KMS-11 (cell line): Measurements from ENCODE around the gene CD55.

Source experiments
- H2AFZ ChIP-seq: fragments of 200-600 bp; sonication (generic); 2 replicates; pipeline ENCODE4 v1.6.1; 2016; ENCODE audit warnings: antibody characterized with exemption, mixed run types, low read depth
- H3K27ac ChIP-seq: fragments of 200-600 bp; sonication (generic); 2 replicates; pipeline ENCODE4 v1.6.1; 2016; ENCODE audit warnings: mild to moderate bottlenecking, mixed run types
- H3K27me3 ChIP-seq: fragments of 200-600 bp; sonication (generic); 2 replicates; pipeline ENCODE4 v1.6.1; 2017; ENCODE audit warnings: mild to moderate bottlenecking, low read depth, mixed run types, moderate library complexity; ENCODE audit not compliant: insufficient read depth
- H3K36me3 ChIP-seq: fragments of 200-600 bp; sonication (generic); 2 replicates; pipeline ENCODE4 v1.6.1; 2017; ENCODE audit warnings: mild to moderate bottlenecking, mixed run types; ENCODE audit not compliant: insufficient read depth
- H3K4me1 ChIP-seq: fragments of 200-600 bp; sonication (generic); 2 replicates; pipeline ENCODE4 v1.6.1; 2016; ENCODE audit warnings: mild to moderate bottlenecking, low read depth, mixed run types; ENCODE audit not compliant: poor library complexity, severe bottlenecking
- H3K4me2 ChIP-seq: fragments of 200-600 bp; sonication (generic); 2 replicates; pipeline ENCODE4 v1.7.0; 2016; ENCODE audit warnings: mild to moderate bottlenecking, mixed run types
- H3K4me3 ChIP-seq: fragments of 200-600 bp; sonication (generic); IDR thresholded peaks from 2 replicates; pipeline ENCODE4 v1.6.1; 2017; ENCODE audit warnings: low read depth, low read length, mixed read lengths; ENCODE audit not compliant: insufficient read depth
- H3K79me2 ChIP-seq: fragments of 200-600 bp; sonication (generic); 2 replicates; pipeline ENCODE4 v1.6.1; 2016; ENCODE audit warnings: low read depth, mixed run types; ENCODE audit not compliant: insufficient read depth
- H3K9ac ChIP-seq: fragments of 200-600 bp; sonication (generic); 2 replicates; pipeline ENCODE4 v1.6.1; 2016; ENCODE audit warnings: mild to moderate bottlenecking, mixed run types
- H4K20me1 ChIP-seq: fragments of 200-600 bp; sonication (generic); 2 replicates; pipeline ENCODE4 v1.6.1; 2016; ENCODE audit warnings: mild to moderate bottlenecking, mixed run types; ENCODE audit not compliant: insufficient read depth
- CTCF ChIP-seq: fragments of 200-600 bp; sonication (generic); conservative IDR thresholded peaks from 2 replicates; pipeline ENCODE4 v1.6.1; 2017; ENCODE audit warnings: low read depth, mild to moderate bottlenecking, antibody characterized with exemption, low read length, moderate library complexity, mixed read lengths

The CD55 gene

GRCh38 chr1:207289756-207290155 lies 31.7 kb upstream of the CD55 start:
- no peak overlapping the region for H3K9ac ChIP-seq
- no peak for TF ChIP-seq CTCF
- no peaks in the 10 kb centered on the region for H3K27me3 ChIP-seq
- no peaks in the 10 kb centered on the region for H3K79me2 ChIP-seq
- no peak overlapping the region for H3K27ac ChIP-seq
- no peaks in the 10 kb centered on the region for H3K36me3 ChIP-seq
- H4K20me1 ChIP-seq: no peaks in the 10 kb centered on the region
- no peak overlapping the region for H3K4me3 ChIP-seq
- H2AFZ ChIP-seq: no peak overlapping the region
- H3K4me2 ChIP-seq: no peak overlapping the region
- no peaks in the 10 kb centered on the region for H3K4me1 ChIP-seq

- TF ChIP-seq CTCF: no peak
- no peak overlapping the region for H3K4me2 ChIP-seq
- no peak overlapping the region for H3K4me3 ChIP-seq
- H3K4me1 ChIP-seq: no peaks in the 10 kb centered on the region
- no peaks in the 10 kb centered on the region for H3K27me3 ChIP-seq
- no peak overlapping the region for H3K9ac ChIP-seq
- H2AFZ ChIP-seq: no peak overlapping the region
- no peaks in the 10 kb centered on the region for H3K79me2 ChIP-seq
- no peak overlapping the region for H3K27ac ChIP-seq
- H3K36me3 ChIP-seq: no peaks in the 10 kb centered on the region
- H4K20me1 ChIP-seq: no peaks in the 10 kb centered on the region
These were observed 29.8 kb upstream of the CD55 start for GRCh38 chr1:207291723-207292122.

GRCh38 chr1:207298186-207298585 lies 23.3 kb upstream of the CD55 start:
- H3K4me2 ChIP-seq: no peak overlapping the region
- no peaks in the 10 kb centered on the region for H3K36me3 ChIP-seq
- H3K4me1 ChIP-seq: no peaks in the 10 kb centered on the region
- no peaks in the 10 kb centered on the region for H3K79me2 ChIP-seq
- TF ChIP-seq CTCF: no peak
- no peak overlapping the region for H3K4me3 ChIP-seq
- no peak overlapping the region for H3K27ac ChIP-seq
- no peak overlapping the region for H3K9ac ChIP-seq
- no peaks in the 10 kb centered on the region for H4K20me1 ChIP-seq
- no peak overlapping the region for H2AFZ ChIP-seq
- H3K27me3 ChIP-seq: no peaks in the 10 kb centered on the region

GRCh38 chr1:207298636-207299398 lies 22.7 kb upstream of the CD55 start:
- H2AFZ ChIP-seq: no peak overlapping the region
- no peak overlapping the region for H3K4me3 ChIP-seq
- H4K20me1 ChIP-seq: no peaks in the 10 kb centered on the region
- no peaks in the 10 kb centered on the region for H3K79me2 ChIP-seq
- H3K4me1 ChIP-seq: no peaks in the 10 kb centered on the region
- no peaks in the 10 kb centered on the region for H3K27me3 ChIP-seq
- no peak for TF ChIP-seq CTCF
- H3K4me2 ChIP-seq: no peak overlapping the region
- no peak overlapping the region for H3K27ac ChIP-seq
- H3K36me3 ChIP-seq: no peaks in the 10 kb centered on the region
- no peak overlapping the region for H3K9ac ChIP-seq
